GM21423 (cell line): ENCODE results near the gene CCL23.
"Not testable (repeated sequence)": the region's sequence is repeated elsewhere in the genome, so short reads cannot be mapped to it uniquely, and the experiment has no call there.

Experiments
- ATAC-seq: cut with Tn5 transposase; IDR thresholded peaks from one replicate; pipeline ENCODE4 v1.9.1; 2021; ENCODE audit warnings: mild to moderate bottlenecking, moderate library complexity; ENCODE audit not compliant: unreplicated experiment

Gene CCL23

DNA sequence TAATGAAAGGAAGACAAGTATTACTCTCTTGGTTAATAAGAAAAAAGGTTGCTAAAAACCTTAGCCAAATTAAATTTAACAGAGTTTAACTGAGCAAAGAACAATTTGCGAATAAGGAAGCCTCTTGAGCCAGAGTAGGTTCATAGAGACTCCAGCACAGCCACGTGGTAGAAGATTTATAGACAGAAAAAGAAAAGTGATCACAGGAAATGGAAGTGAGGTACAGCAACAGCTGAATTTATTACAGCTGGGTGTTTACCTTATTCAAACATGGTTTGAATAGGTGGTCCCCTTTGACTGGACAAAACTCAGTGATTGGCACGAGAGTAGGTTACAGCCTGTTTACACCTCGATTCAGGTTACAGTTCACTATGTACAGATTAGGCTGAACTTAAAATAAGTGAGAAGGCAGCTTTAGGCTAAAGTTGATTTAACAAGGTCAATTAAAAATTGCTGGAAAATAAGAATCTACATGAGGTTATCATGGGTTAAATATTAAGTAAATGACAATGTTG is 13.1 kb downstream of the CCL23 start:
- ATAC-seq: no peak

DNA sequence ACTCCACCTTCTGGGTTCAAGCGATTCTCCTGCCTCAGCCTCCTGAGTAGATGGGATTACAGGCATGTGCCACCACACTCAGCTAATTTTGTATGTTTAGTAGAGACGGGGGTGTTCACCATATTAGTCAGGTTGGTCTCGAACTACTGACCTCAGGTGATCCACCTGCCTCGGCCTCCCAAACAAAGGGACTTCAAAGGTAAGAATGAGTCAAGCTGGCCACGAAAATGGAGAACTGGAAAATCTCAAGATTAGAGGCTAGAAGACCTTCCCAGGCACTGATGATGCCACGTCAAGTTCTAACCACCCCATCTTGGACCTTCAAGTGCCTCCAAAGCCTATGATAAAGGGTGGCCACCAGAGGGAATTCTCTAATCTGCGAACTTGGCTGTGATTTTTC is 15.1 kb downstream of the CCL23 start:
- ATAC-seq: no peak

DNA sequence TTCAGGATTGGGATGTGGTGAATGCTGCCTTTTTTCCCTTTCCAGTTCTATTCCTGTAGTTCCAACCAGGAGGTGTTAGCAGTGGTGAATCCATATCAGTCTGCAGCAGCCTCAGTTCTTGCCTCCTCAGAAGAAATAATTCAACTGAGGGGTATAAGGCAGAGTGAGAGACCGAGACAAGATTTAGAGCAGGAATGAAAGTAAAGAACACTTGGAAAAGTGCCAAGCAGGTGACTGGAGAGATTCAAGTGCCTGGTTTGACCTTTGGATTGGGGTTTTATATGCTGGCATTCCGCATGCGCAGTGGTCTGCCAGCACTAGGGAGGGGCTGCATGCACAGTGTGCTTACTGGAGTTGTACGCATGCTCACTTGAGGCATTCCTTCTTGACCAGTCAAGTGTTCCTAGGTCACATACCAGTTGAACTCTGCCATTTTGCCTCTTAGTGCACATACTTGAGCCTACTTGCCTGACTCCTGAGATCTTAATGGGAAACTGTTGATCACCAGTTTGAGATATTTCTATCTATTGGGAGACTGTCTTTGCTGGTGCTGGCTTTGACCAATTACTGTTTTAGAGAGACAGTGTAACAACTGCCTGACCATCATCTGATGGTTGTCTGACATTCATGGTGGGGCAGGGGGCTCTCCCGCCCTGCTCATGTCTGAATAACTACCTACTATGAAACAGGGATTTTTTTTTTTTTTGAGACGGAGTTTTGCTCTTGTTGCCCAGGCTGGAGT is 15.7 kb downstream of the CCL23 start:
- ATAC-seq: no peak

DNA sequence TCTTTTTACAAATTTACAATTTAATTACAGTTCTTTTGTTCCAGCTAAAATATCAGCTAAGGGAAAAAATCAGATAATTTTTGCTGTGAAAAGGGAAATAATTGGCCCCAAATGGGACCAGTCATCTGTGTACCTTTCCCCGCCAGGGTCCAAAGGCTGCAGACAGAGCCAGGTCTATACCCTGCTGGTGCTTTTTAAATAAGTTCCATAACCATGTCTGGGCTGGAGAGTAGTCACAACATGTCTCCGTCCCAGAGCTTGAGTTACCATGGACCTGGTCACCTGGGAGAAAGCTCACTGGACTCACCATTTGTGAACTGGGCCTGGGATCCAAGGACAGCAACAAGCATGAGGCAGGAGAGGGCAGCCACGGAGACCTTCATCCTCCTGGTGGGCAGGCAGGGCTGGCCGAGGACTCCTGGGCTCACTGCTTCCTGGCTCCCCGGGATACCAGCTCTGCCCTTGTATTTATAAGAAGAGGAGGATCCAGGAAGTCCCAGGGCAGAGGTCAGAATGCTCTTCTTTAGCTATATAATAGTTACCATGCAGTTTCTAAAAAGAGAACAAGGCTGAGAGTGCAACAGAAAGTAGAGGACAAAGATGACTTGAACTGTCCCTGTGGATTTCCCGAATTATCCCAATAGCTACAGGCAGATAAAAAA is 16.5 kb downstream of the CCL23 start, which contains the start of gene CCL15:
Gene CCL15, minus strand, starts transcription at position 444 of the 662 bp plus-strand sequence. Its CDS starts 61 bp downstream, at position 383.
- ATAC-seq: no peak

- ATAC-seq: no peak
These were observed 17.1 kb downstream of the CCL23 start for GRCh38 chr17:36000732-36001109.

DNA sequence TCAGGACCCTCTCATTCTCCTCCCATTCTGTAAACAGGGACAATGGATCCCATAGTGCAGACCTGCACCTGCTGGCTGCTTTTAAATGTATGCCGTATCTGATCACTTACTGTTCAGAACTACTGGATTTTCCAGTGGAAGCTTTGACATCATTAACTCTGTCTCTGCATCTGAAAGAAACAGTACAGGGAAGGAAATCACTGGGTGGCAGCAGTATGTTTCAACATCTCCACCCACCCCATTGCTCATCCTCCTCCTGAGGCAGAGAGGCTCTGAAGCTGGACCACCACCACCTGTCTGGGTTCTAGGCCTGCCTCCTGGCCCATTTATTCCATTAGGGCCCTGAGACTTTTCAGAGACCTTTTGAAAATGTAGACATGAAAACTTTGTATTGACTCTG is 19.0 kb downstream of the CCL23 start:
- no peak for ATAC-seq

GRCh38 chr17:35998018-35998545 is 19.7 kb downstream of the CCL23 start:
- no peak for ATAC-seq

GRCh38 chr17:35995346-35995745 is 22.4 kb downstream of the CCL23 start:
- not testable (repeated sequence) for ATAC-seq

DNA sequence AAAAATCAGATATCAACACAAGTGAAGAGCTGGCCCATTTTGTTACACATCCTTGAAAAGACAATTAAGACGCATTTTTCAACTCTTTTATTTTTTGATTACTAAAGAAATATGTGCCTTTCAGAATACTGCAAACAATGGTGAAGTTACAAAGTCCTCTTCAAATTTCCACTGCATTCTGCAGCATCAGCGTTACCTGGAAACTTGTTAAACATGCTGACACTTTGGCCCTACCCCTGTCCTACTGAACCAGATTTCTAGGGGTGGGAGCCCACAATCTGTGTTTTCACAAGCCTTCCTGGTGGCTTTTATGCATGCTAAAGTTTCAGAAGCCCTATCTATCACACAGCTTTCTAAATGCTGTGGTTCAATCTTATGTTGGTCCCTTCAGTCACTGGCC is 26.7 kb downstream of the CCL23 start:
- ATAC-seq: no peak

GRCh38 chr17:35988164-35988563 is 29.6 kb downstream of the CCL23 start:
- no peak for ATAC-seq

GRCh38 chr17:35986643-35987042 is 31.1 kb downstream of the CCL23 start, which contains the start of gene CCL14:
CCL14 (minus strand) TSS chr17:35986729; CDS start chr17:35986649, 80 bp downstream.
- no peak for ATAC-seq

DNA sequence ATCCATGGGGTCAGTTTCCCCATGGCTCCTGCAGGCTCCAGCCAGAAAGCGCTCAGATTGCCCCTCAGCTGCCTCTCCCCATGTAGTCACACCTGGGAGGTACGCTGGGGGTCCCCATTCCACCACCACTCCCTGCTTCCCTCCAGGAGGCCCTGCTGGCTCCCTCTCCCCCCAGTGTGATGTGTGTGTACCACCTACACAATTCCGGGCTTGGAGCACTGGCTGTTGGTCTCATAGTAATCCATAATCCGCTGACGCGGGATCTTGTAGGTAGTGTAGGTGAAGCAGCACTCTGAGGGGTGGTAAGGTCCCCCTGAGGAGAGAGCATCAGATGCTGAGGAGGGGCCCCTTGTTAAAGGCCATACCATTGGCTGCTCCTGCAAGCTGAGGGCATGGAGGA is 33.6 kb downstream of the CCL23 start:
- ATAC-seq: no peak

GRCh38 chr17:35982409-35983191 is 35.2 kb downstream of the CCL23 start:
- no peak for ATAC-seq

- ATAC-seq: no peak
These were observed 35.9 kb downstream of the CCL23 start for GRCh38 chr17:35981908-35982330.

GRCh38 chr17:35981246-35981645 is 36.5 kb downstream of the CCL23 start, which contains the start of gene CCL16:
CCL16 (minus strand) TSS chr17:35981497; CDS start chr17:35981420, 77 bp downstream.
- no peak for ATAC-seq

- no peak for ATAC-seq
These were observed 39.4 kb downstream of the CCL23 start for GRCh38 chr17:35978346-35978745.

GRCh38 chr17:35977509-35977908 is 40.3 kb downstream of the CCL23 start:
- ATAC-seq: no peak

GRCh38 chr17:35973333-35974260 is 44.2 kb downstream of the CCL23 start:
- ATAC-seq: no peak

GRCh38 chr17:35972945-35973332 is 44.8 kb downstream of the CCL23 start:
- no peak for ATAC-seq

- no peak for ATAC-seq
These were observed 45.2 kb downstream of the CCL23 start for GRCh38 chr17:35972535-35972934.
